GM19467 (cell line): ENCODE data around the gene SGCE.

Experiments used
- ATAC-seq: cut with Tn5 transposase; IDR thresholded peaks from one replicate; pipeline ENCODE4 v1.9.1; 2021; ENCODE audit warnings: mild to moderate bottlenecking, moderate library complexity; ENCODE audit not compliant: unreplicated experiment

Gene SGCE

DNA sequence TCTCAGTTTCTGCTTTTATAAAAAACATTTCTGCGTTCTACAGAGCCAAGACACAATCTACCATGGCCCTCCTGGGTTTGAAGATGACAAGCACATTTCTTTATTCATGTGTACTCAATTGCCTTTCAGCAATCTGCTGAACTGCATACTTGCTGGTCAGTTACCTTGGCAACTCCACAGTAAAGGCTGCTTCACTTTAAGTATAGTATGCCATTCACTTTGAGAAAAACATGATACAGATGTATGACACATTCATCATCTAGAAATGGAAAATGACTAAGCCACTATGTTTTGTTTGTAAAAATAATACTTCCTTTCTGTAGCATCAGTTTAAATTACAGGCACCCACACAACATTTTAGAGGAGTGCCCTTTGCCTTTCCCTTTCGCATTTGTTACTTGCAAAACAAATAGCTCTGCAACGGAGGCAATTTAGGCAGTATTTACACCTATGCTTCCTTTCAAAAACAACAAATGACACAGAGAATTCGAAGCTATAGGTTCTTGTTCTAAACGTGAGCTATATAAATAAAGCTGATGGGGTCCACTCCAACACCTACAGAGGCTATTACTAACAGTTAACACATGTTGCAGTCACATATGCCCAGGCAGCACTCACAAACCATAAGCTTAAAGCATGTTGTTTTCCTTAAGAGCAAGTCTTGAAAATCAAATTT lies 23.5 kb downstream of the SGCE start:
- ATAC-seq = no peak

DNA sequence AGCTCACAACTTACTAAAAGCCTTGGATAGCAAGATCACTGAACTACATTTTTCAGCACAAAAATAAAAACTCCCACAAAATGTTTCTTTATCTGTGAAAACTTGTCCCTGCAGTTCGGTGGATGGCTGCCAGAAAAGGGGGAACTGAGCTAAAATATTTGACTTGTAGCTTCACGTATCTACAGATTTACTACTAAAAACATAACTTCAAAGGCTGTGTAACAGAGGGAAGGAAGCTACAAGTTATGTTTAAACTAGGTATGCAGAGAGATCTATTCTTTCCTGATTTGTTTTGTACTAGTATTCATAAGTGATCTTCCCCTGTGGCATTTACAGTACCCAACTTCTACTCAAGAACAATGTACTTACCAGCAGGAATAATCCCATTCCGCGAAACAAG lies 25.1 kb downstream of the SGCE start:
- no peak for ATAC-seq

- no peak for ATAC-seq
Observed at GRCh38 chr7:94623820-94624219, 32.1 kb downstream of the SGCE start.

GRCh38 chr7:94621120-94621519 lies 34.8 kb downstream of the SGCE start:
- no peak for ATAC-seq

DNA sequence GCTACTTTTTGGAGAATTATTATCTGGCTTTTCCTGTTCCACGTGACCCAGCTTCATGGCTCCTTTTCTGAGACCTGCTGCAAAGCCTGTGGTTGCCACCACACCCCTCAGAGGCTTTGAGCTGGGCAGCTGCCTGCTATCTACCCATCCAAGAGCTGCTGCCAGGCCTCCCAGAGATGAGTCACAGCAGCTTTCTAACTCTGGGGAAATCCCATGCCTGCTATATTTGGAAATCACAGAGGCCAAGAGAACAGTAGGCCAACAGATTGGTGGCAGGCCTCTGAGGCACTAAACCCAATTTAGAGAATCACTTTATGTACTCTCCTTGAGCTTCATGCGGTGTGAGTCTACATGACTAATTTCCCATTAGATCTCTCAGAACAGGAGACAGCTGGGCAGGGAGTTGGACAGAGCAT lies 35.2 kb downstream of the SGCE start:
- ATAC-seq = peak; percentile 98

GRCh38 chr7:94618126-94618525 lies 37.8 kb downstream of the SGCE start:
- ATAC-seq = no peak

DNA sequence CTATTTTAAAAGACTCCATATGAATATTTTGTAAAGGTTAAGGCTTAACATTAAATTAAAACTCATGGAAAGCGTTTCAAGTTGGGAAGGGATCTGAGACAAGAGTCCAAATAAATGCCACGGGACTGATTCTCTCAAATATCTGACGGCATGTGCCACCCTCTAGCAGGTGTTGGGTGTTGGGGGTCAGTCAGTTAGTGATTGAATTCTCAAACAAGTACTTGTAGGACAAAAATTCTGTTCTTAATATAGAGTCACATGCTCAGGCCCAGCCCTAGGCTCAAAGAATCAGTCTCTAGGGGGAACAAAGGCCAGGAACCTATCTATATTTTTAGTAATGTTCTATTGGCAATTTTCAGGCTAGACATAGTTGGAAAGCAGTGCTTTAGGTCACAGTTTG lies 39.1 kb downstream of the SGCE start:
- no peak for ATAC-seq

GRCh38 chr7:94615666-94616065 lies 40.3 kb downstream of the SGCE start:
- no peak for ATAC-seq

- no peak for ATAC-seq
Observed at GRCh38 chr7:94612661-94613060, 43.3 kb downstream of the SGCE start.

GRCh38 chr7:94612253-94612652 lies 43.7 kb downstream of the SGCE start:
- no peak for ATAC-seq

DNA sequence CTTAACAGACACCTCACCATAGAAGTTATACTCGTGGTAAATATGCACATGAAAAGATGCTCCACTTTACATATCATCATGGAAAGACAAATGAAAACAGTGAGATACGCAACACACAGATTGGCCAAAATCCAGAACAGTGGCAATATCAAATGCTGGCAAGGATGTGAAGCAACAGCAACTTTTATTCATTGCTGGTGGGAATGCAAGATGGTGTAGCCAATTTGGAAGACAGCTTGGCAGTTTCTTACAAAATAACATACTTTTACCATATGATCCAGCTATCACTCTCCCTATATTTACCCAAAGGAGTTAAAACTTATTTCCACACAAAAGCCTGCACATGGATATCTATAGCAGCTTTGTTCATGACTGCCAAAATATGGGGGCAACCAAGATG lies 46.4 kb downstream of the SGCE start:
- ATAC-seq = no peak

DNA sequence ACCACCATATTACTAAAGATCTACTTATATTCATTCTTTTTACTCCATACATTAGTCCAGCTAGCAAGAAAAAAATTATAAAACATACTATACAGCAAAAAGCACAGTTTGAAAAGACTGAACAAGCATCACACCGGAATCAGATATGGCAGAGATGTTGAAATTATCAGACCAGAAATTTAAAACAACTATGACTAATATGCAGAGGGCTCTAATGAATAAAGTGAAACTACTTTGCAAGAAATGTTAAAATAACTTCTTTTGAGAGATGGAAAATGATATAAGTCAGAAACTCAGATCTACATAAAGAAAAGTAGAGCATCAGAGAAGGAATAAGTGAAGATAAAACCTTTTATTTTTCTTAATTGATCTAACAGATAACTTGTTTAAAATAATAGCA lies 50.9 kb downstream of the SGCE start:
- no peak for ATAC-seq

GRCh38 chr7:94602181-94602580 lies 53.8 kb downstream of the SGCE start:
- ATAC-seq = no peak

- ATAC-seq = no peak
Observed at GRCh38 chr7:94600267-94600666, 55.7 kb downstream of the SGCE start.

- no peak for ATAC-seq
Observed at GRCh38 chr7:94595717-94596116, 60.2 kb downstream of the SGCE start.

DNA sequence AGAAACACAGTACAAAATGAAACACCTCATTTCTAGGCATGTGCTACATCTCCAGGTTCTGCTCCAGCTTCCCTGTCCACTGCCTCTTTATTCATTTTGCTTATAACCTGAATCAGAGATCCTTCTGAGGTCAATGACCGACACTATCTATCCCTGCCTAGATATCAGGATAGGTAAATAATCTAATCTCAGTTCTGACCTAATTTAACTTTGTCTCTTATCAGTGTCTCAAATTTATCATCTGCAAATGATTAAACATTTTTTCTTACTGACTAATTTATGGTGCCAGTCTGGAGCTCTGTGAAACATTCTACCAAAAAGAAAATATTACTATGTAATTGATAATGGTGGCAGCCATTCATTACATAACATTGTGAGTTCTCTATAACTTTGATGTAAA lies 61.1 kb downstream of the SGCE start:
- ATAC-seq = no peak

- ATAC-seq = no peak
Observed at GRCh38 chr7:94591176-94591575, 64.8 kb downstream of the SGCE start.

DNA sequence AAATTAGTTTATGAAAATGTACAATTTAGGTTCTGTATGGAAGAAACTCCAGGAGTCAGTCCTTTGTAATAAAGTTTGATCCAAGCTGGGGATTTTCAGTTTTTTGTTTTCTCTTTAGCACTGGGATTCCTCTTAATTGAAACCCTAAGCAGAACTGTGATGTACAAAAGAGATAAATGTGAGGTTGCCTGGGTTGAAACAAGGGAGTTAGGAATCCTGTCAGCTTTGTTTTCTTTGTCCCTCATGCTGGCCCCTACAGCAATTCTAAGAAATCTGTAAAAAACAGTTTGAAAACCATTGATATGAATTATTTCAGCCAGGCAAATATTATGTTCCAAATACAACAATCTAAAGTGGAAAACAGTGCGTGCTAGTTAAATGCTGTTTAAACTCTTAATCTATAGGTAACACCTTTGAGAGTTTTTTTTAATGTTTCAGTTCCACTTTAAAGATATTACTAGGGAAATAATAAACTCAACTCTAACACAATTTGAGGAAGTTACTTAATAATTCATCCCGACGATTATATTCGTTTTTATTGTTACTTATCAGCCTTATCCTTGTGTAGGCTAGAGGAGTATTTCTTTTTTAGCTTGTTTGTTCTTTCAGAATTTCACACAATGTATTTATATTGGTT lies 65.3 kb downstream of the SGCE start:
- no peak for ATAC-seq

- ATAC-seq = no peak
Observed at GRCh38 chr7:94588075-94588474, 67.9 kb downstream of the SGCE start.

DNA sequence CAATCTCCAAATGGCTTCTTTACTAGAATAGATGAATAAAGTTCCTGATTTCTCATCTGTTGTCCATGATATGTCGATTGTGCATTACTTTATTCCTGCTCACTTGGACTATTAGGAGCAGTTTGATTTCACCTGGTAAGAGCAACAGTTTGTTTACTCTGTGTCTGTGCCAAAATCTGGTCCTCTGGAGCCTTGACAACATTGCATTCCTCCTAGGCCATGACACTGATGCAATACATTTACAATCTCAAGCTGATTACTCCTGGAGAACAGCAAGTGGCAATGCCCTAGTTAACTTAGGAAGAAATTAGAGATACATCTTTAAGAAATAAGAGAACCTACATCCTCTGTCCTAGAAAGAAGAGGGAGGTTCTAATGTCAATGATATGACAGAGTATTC lies 71.8 kb downstream of the SGCE start:
- no peak for ATAC-seq

DNA sequence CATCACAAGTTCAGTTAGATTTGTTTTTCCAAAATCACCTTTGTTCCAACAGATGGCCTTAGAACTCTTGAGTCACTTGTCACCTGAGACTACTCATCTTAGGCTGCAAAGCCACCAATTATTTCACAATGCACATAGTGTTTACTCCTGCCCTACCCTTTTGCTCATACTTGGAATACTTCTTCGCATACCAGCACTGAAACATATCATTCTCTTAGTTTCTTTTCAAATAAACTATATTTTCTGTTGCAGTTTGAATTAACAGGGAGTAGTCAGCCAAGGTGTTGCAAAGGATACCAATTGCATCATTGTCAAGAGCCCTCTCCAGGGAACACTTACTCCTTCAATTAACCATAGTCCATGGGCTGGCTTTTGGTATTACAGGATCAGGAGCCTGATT lies 75.3 kb downstream of the SGCE start:
- ATAC-seq = no peak

DNA sequence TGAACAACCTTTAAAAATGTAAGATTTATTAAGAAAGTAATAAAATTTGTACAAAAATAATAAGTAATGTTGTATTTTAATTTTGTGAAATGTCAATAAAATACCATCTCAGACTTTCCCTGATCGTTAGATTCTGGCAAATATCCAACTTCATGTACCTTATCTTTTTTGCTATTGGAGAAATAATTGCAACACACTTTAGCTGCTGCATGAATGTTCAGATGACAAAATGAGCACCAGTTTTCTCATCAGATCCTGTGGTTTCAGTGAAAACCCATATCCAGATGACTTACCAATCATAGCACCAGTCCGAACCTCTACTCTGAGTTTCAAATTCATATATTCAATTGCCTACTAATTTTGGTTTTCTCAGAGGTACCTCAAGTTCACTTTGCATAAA lies 76.5 kb downstream of the SGCE start:
- no peak for ATAC-seq

DNA sequence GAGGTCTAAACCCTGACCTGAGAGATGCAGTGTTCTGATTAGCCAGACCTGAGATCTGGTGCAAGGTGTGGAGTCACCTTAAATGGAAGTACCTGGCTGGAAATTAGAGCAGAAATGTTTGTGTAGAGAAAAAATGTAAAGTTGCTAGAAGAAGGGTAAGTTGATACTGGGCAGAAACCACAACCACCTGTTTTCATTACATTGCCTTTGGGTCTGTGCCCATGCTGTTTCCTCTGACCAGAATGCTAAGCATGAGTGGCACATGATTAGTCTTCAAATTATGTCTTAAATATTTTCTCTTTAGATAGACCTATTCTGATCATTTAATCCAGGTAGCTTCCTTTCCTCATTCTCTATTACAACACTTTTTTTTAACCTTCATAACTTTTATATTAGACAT lies 77.3 kb downstream of the SGCE start:
- ATAC-seq = no peak
